ENCODE results near the gene SURF2. TPM values are rescaled to one million over a fixed set of nuclear protein-coding genes. Genes with fewer than 3 reads are reported as not detected.

Gene SURF2
- total RNA-seq, 6 donors from 2014 or later, result 18.1 to 31.5 (median 21.7) TPM

DNA sequence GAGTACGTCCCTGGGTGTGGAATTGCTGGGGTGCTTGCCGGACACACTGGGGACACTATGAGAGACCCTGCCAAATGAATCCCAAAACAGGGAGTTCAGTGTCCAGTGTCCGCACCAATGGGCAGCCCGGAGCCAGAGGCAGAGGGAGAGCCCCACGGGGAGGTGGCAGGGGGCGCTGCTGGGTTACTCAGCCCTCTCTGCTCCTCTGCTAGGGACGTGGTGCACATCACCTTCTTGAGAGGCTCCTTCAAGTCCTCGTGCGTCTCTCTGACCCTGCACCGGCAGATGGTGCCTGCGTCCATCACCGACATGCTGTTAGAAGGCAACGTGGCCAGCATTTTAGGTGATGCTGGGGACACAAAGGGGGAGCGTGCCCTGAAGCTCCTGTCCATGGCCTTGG lies 40.6 kb downstream of the SURF2 start:
- no peaks in the 10 kb centered on the region for H3K4me1 ChIP-seq
- H3K27ac ChIP-seq, result no peak overlapping the region
- ATAC-seq (ENCODE audit: low FRiP score in 2 of 2) (no peak), DNase-seq (no peak)
- H3K36me3 ChIP-seq, result peaks cover 0 to 3% (median 0%) of the 10 kb centered on the region in 4 donors
- no peak for TF ChIP-seq EP300 (IDR thresholded peaks at IDR 0.05)
- TF ChIP-seq, protein P1, sequence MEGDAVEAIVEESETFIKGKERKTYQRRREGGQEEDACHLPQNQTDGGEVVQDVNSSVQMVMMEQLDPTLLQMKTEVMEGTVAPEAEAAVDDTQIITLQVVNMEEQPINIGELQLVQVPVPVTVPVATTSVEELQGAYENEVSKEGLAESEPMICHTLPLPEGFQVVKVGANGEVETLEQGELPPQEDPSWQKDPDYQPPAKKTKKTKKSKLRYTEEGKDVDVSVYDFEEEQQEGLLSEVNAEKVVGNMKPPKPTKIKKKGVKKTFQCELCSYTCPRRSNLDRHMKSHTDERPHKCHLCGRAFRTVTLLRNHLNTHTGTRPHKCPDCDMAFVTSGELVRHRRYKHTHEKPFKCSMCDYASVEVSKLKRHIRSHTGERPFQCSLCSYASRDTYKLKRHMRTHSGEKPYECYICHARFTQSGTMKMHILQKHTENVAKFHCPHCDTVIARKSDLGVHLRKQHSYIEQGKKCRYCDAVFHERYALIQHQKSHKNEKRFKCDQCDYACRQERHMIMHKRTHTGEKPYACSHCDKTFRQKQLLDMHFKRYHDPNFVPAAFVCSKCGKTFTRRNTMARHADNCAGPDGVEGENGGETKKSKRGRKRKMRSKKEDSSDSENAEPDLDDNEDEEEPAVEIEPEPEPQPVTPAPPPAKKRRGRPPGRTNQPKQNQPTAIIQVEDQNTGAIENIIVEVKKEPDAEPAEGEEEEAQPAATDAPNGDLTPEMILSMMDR (IDR thresholded peaks at IDR 0.05), result no peak
- no peak for TF ChIP-seq POLR2AphosphoS5 (IDR thresholded peaks at IDR 0.05)
- no peak for TF ChIP-seq POLR2A (IDR thresholded peaks at IDR 0.05)
- H3K27me3 ChIP-seq, result no peaks in the 10 kb centered on the region
- H3K9me3 ChIP-seq, result no peaks in the 10 kb centered on the region
- WGBS, 2 donors, result 38 to 40% methylated on average over 6 to 14 of the region's 14 CpGs
- H3K4me3 ChIP-seq, result no peak overlapping the region

DNA sequence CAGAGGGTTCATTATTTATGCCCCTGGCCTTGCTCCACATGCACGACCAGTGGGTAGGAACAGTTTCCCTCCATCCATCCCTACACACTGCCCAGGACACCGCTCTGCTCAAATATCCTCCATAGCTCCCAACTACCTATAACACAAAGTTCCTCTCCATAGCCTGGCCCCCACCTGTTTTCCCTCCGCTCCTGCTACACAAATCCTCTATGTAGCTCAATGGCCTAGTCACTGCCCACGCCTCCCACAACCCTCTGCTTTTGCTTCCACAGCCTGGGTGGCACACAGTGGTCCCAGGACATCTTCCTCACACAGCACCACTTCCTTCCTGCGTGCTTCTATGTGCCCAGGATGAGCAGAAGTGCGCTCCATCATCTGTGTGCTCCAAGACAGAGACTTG lies 41.0 kb downstream of the SURF2 start:
- WGBS, 2 donors, result 77 to 81% methylated on average over 6 of the region's 6 CpGs
- H3K27me3 ChIP-seq, result no peaks in the 10 kb centered on the region
- no peak overlapping the region for H3K27ac ChIP-seq
- TF ChIP-seq POLR2A (IDR thresholded peaks at IDR 0.05) (no peak), EP300 (IDR thresholded peaks at IDR 0.05) (no peak), POLR2AphosphoS5 (IDR thresholded peaks at IDR 0.05) (no peak)
- TF ChIP-seq, protein P1 (IDR thresholded peaks at IDR 0.05), result no peak
- H3K9me3 ChIP-seq, result no peaks in the 10 kb centered on the region
- H3K4me3 ChIP-seq, result no peak overlapping the region
- DNase-seq (no peak), ATAC-seq (ENCODE audit: low FRiP score in 2 of 2) (no peak)
- peaks cover 0 to 3% (median 0%) of the 10 kb centered on the region in 4 donors for H3K36me3 ChIP-seq
- no peaks in the 10 kb centered on the region for H3K4me1 ChIP-seq

DNA sequence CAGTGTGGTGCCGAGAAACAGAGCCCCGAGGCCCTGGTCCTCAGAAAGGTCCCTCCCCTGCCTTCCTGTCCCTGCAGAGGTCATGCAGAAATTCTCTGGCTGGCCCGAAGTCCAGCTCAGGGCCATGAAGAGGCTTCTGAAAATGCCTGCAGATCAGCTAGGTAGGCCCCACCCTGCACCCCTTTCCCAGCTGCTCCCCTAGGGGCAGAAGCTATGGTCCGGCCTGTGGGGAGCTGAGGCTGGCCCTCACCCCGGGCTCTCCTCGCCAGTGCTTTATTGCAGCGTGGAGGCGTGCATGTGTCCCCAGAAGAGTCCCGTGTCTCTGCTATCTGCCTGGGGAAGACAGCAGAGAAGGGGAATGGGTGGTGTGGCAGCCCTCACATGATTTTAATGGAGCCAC lies 41.5 kb downstream of the SURF2 start:
- 78% methylated on average over 7 to 9 of the region's 9 CpGs for WGBS, 2 donors
- ATAC-seq (ENCODE audit: low FRiP score in 2 of 2) (no peak), DNase-seq (no peak)
- H3K27me3 ChIP-seq, result no peaks in the 10 kb centered on the region
- no peak overlapping the region for H3K4me3 ChIP-seq
- peaks cover 0 to 3% (median 0%) of the 10 kb centered on the region in 4 donors for H3K36me3 ChIP-seq
- H3K9me3 ChIP-seq, result no peaks in the 10 kb centered on the region
- H3K27ac ChIP-seq, result no peak overlapping the region
- no peak for TF ChIP-seq POLR2A (IDR thresholded peaks at IDR 0.05)
- TF ChIP-seq EP300 (IDR thresholded peaks at IDR 0.05), result no peak
- TF ChIP-seq, protein P1 (IDR thresholded peaks at IDR 0.05), result no peak
- no peak for TF ChIP-seq POLR2AphosphoS5 (IDR thresholded peaks at IDR 0.05)
- no peaks in the 10 kb centered on the region for H3K4me1 ChIP-seq

DNA sequence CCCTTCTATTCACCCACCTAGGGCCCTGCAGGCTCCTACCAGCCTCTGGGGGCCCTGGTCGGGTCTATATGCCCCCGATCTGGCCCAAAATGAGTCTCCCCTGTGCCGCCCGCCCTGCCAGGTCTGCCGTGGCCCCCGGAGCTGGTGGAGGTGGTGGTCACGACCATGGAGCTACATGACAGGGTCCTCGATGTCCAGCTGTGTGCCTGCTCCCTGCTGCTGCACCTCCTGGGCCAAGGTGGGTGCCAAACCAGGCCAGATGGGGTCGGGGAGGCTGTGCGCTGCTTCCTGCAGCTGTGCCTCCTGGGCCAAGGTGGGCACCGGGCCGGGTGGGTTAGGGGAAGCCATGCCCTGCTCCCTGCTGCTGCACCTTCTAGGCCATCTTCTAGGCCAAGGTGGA lies 43.9 kb downstream of the SURF2 start:
- TF ChIP-seq EP300 (IDR thresholded peaks at IDR 0.05), result no peak
- TF ChIP-seq, protein P1 (IDR thresholded peaks at IDR 0.05), result no peak
- TF ChIP-seq POLR2A (IDR thresholded peaks at IDR 0.05), result no peak
- no peak for TF ChIP-seq POLR2AphosphoS5 (IDR thresholded peaks at IDR 0.05)
- ATAC-seq (ENCODE audit: low FRiP score in 2 of 2) (no peak), DNase-seq (no peak)
- Histone ChIP-seq H3K36me3 (peaks cover 0 to 13% (median 6%) of the 10 kb centered on the region in 4 donors), H3K9me3 (no peaks in the 10 kb centered on the region), H3K4me3 (no peak overlapping the region), H3K4me1 (no peaks in the 10 kb centered on the region), H3K27ac (no peak overlapping the region), H3K27me3 (no peaks in the 10 kb centered on the region)
- 100% methylated on average over 7 of the region's 12 CpGs; no CpG with 5 or more reads in 1 of the 2 donors for WGBS, 2 donors

DNA sequence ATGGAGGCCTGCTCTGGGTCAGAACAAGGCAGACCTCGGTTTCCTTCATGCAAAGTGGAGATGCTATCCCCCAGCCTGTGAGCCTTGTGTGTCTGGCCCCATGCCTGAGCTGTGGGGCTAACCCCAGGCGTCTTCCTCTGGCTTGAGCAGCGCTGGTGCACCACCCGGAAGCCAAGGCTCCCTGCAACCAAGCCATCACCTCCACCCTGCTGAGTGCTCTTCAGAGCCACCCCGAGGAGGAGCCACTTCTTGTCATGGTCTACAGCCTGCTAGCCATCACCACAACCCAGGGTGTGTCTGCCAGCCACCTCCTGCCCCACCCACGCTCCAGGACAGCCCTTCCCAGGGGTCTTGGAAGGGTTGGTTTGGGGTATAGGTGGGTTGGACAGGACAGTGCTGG lies 45.2 kb downstream of the SURF2 start:
- H3K4me3 ChIP-seq, result no peak overlapping the region
- H3K27me3 ChIP-seq, result no peaks in the 10 kb centered on the region
- ATAC-seq (ENCODE audit: low FRiP score in 2 of 2) (no peak), DNase-seq (no peak)
- 85 to 90% methylated on average over 4 to 6 of the region's 6 CpGs for WGBS, 2 donors
- H3K27ac ChIP-seq, result no peak overlapping the region
- no peaks in the 10 kb centered on the region for H3K9me3 ChIP-seq
- peaks cover 5 to 26% (median 18%) of the 10 kb centered on the region in 4 donors for H3K36me3 ChIP-seq
- TF ChIP-seq POLR2AphosphoS5 (IDR thresholded peaks at IDR 0.05), result no peak
- TF ChIP-seq, protein P1 (IDR thresholded peaks at IDR 0.05), result no peak
- no peak for TF ChIP-seq EP300 (IDR thresholded peaks at IDR 0.05)
- no peak for TF ChIP-seq POLR2A (IDR thresholded peaks at IDR 0.05)
- H3K4me1 ChIP-seq, result no peaks in the 10 kb centered on the region

All from upper lobe of left lung (tissue), 6 donors.